ENCODE data around the gene SPANXN4. TPM values are rescaled to one million over a fixed set of nuclear protein-coding genes. Genes with fewer than 3 reads are reported as not detected.

Gene SPANXN4
- total RNA-seq, 1 experiment from 2014 or later, result not detected

DNA sequence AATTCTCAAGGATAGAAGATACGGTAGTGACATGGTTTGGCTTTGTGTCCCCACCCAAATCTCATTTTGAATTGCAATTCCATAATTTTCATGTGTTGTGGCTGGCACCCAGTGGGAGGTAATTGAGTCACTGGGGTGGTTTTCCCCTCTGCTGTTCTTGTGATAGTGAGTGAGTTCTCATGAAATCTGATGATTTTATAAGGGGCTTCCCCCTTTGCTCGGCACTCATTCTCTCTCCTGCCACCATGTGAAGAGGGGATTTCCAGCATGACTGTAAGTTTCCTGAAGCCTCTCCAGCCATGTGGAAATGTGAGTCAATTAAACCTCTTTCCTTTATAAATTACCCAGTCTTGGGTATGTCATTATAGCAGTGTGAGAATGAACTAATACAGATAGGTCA, 8.5 kb upstream of the SPANXN4 start:
- ChIA-PET CTCF (no interaction called here), POLR2A (no interaction called here)
- ATAC-seq (no peak), DNase-seq (ENCODE audit: low read depth, low spot score) (no peak)
- Histone ChIP-seq H3K36me3 (ENCODE audit: control insufficient read depth, insufficient read depth, low read length) (no peaks in the 10 kb centered on the region), H3K4me3 (ENCODE audit: low read depth in 2 of 2, low read length in 2 of 2) (no peak overlapping the region), H3K9me3 (ENCODE audit: control insufficient read depth, insufficient read depth, low read depth, low read length) (no peaks in the 10 kb centered on the region), H3K4me1 (ENCODE audit: control insufficient read depth, insufficient read depth, low read length) (no peaks in the 10 kb centered on the region), H3K27ac (ENCODE audit: low read length) (no peak overlapping the region), H3K27me3 (ENCODE audit: control insufficient read depth, insufficient read depth, low read length) (no peaks in the 10 kb centered on the region)
- in situ Hi-C loops (cut with HindIII; ENCODE audit: low pct_unique_long_range_greater_than_20kb, low sequenced_read_pairs), result no loop called here
- TF ChIP-seq, protein P1, sequence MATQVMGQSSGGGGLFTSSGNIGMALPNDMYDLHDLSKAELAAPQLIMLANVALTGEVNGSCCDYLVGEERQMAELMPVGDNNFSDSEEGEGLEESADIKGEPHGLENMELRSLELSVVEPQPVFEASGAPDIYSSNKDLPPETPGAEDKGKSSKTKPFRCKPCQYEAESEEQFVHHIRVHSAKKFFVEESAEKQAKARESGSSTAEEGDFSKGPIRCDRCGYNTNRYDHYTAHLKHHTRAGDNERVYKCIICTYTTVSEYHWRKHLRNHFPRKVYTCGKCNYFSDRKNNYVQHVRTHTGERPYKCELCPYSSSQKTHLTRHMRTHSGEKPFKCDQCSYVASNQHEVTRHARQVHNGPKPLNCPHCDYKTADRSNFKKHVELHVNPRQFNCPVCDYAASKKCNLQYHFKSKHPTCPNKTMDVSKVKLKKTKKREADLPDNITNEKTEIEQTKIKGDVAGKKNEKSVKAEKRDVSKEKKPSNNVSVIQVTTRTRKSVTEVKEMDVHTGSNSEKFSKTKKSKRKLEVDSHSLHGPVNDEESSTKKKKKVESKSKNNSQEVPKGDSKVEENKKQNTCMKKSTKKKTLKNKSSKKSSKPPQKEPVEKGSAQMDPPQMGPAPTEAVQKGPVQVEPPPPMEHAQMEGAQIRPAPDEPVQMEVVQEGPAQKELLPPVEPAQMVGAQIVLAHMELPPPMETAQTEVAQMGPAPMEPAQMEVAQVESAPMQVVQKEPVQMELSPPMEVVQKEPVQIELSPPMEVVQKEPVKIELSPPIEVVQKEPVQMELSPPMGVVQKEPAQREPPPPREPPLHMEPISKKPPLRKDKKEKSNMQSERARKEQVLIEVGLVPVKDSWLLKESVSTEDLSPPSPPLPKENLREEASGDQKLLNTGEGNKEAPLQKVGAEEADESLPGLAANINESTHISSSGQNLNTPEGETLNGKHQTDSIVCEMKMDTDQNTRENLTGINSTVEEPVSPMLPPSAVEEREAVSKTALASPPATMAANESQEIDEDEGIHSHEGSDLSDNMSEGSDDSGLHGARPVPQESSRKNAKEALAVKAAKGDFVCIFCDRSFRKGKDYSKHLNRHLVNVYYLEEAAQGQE (IDR thresholded peaks at IDR 0.05; ENCODE audit: insufficient read depth in 1 of 2, low read depth in 2 of 2, low read length in 1 of 2), result no peak
- no peak for TF ChIP-seq POLR2AphosphoS5 (IDR thresholded peaks at IDR 0.05; ENCODE audit: low read depth, low read length)
- TF ChIP-seq TCF7L2 (IDR thresholded peaks at IDR 0.05; ENCODE audit: low read depth, low read length), result no peak
- TF ChIP-seq SIN3A (IDR thresholded peaks at IDR 0.05; ENCODE audit: borderline replicate concordance, insufficient read depth, low read depth, low read length), result no peak
- no peak for TF ChIP-seq CTCF (IDR thresholded peaks at IDR 0.05)
- intact Hi-C loops (cut with micrococcal nuclease; ENCODE audit: unreplicated experiment), result no loop called here
- BruUV-seq (replicated peaks), result no TSS peak

- no TSS peak for BruUV-seq (replicated peaks)
Measured at GRCh38 chrX:143027275-143027674, 1.5 kb downstream of the SPANXN4 start.

More at GRCh38 chrX:143027275-143027674, 1.5 kb downstream of the SPANXN4 start:
- TF ChIP-seq CTCF (IDR thresholded peaks at IDR 0.05) (no peak), POLR2AphosphoS5 (IDR thresholded peaks at IDR 0.05; ENCODE audit: low read depth, low read length) (no peak), SIN3A (IDR thresholded peaks at IDR 0.05; ENCODE audit: borderline replicate concordance, insufficient read depth, low read depth, low read length) (no peak), TCF7L2 (IDR thresholded peaks at IDR 0.05; ENCODE audit: low read depth, low read length) (no peak)
- TF ChIP-seq, protein P1 (IDR thresholded peaks at IDR 0.05; ENCODE audit: insufficient read depth in 1 of 2, low read depth in 2 of 2, low read length in 1 of 2), result no peak
- Histone ChIP-seq H3K4me3 (ENCODE audit: low read depth in 2 of 2, low read length in 2 of 2) (no peak overlapping the region), H3K27me3 (ENCODE audit: control insufficient read depth, insufficient read depth, low read length) (no peaks in the 10 kb centered on the region), H3K4me1 (ENCODE audit: control insufficient read depth, insufficient read depth, low read length) (no peaks in the 10 kb centered on the region), H3K9me3 (ENCODE audit: control insufficient read depth, insufficient read depth, low read depth, low read length) (no peaks in the 10 kb centered on the region), H3K27ac (ENCODE audit: low read length) (no peak overlapping the region), H3K36me3 (ENCODE audit: control insufficient read depth, insufficient read depth, low read length) (no peaks in the 10 kb centered on the region)
- in situ Hi-C loops (cut with HindIII; ENCODE audit: low pct_unique_long_range_greater_than_20kb, low sequenced_read_pairs) (no loop called here), intact Hi-C loops (cut with micrococcal nuclease; ENCODE audit: unreplicated experiment) (no loop called here)
- ATAC-seq (no peak), DNase-seq (ENCODE audit: low read depth, low spot score) (no peak)
- CTCF ChIA-PET, result no interaction called here
- POLR2A ChIA-PET, result no interaction called here
